ENCODE results near the gene FES. TPM values are rescaled to one million over a fixed set of nuclear protein-coding genes. Genes with fewer than 3 reads are reported as not detected.

The FES gene
- total RNA-seq, 4 donors from 2014 or later: 3.6 to 17.9 (median 11.0) TPM

GRCh38 chr15:90902840-90903732 is 18.8 kb downstream of the FES start, which contains the start of gene MAN2A2:
MAN2A2 (plus strand) TSS chr15:90903302; CDS start chr15:90904208, 906 bp downstream.
- WGBS, 2 donors: 0 to 2% methylated on average over 30 to 46 of the region's 81 CpGs
- TF ChIP-seq POLR2A (IDR thresholded peaks at IDR 0.05) (no peak), CTCF (IDR thresholded peaks at IDR 0.05) (no peak)
- H3K4me3 ChIP-seq (ENCODE audit: low read depth, poor library complexity, severe bottlenecking): peak within 1 kb of the TSS; percentile 82
- intact Hi-C loops (cut with DNase I; ENCODE audit: low total_unique reads): no loop called here
- peak in 1 of 2 donors; percentile 90 for DNase-seq (ENCODE audit: low spot score in 2 of 2)

GRCh38 chr15:90903733-90904536 is 19.6 kb downstream of the FES start:
- no peak for TF ChIP-seq POLR2A (IDR thresholded peaks at IDR 0.05)
- no peak for TF ChIP-seq CTCF (IDR thresholded peaks at IDR 0.05)
- peak overlapping the region; percentile 82 for H3K4me3 ChIP-seq (ENCODE audit: low read depth, poor library complexity, severe bottlenecking)
- WGBS, 2 donors: 54 to 63% methylated on average over 18 of the region's 18 CpGs
- DNase-seq (ENCODE audit: low spot score in 2 of 2): no peak
- intact Hi-C loops (cut with DNase I; ENCODE audit: low total_unique reads): no loop called here

- TF ChIP-seq CTCF (IDR thresholded peaks at IDR 0.05): no peak
- TF ChIP-seq POLR2A (IDR thresholded peaks at IDR 0.05): no peak
- H3K4me3 ChIP-seq (ENCODE audit: low read depth, poor library complexity, severe bottlenecking): no peak overlapping the region
- DNase-seq (ENCODE audit: low spot score in 2 of 2): no peak
- WGBS, 2 donors: 96 to 98% methylated on average over 9 of the region's 9 CpGs
- intact Hi-C loops (cut with DNase I; ENCODE audit: low total_unique reads): no loop called here
These were observed 20.4 kb downstream of the FES start for GRCh38 chr15:90904746-90905145.

- TF ChIP-seq POLR2A (IDR thresholded peaks at IDR 0.05): no peak
- no peak for TF ChIP-seq CTCF (IDR thresholded peaks at IDR 0.05)
- intact Hi-C loops (cut with DNase I; ENCODE audit: low total_unique reads): no loop called here
- DNase-seq (ENCODE audit: low spot score in 2 of 2): no peak
- no peak overlapping the region for H3K4me3 ChIP-seq (ENCODE audit: low read depth, poor library complexity, severe bottlenecking)
- WGBS, 2 donors: 93 to 97% methylated on average over 27 to 28 of the region's 28 CpGs
These were observed 21.2 kb downstream of the FES start for GRCh38 chr15:90905306-90906180.

GRCh38 chr15:90906181-90906849 is 22.0 kb downstream of the FES start:
- WGBS, 2 donors: 93 to 96% methylated on average over 11 of the region's 11 CpGs
- no peak for DNase-seq (ENCODE audit: low spot score in 2 of 2)
- TF ChIP-seq POLR2A (IDR thresholded peaks at IDR 0.05): no peak
- TF ChIP-seq CTCF (IDR thresholded peaks at IDR 0.05): no peak
- H3K4me3 ChIP-seq (ENCODE audit: low read depth, poor library complexity, severe bottlenecking): no peak overlapping the region
- intact Hi-C loops (cut with DNase I; ENCODE audit: low total_unique reads): no loop called here
